Measurements from ENCODE around the gene TMPRSS9.

- TF ChIP-seq CTCF (IDR thresholded peaks at IDR 0.05) (no peak), POLR2A (IDR thresholded peaks at IDR 0.05) (no peak)
Measured at GRCh38 chr19:2317300-2317699, 42.8 kb upstream of the TMPRSS9 start.

Measured in Peyer's patch (tissue), 4 donors.